GM19324 (cell line): Measurements from ENCODE around the gene JPT2.
A peak's percentile ranks its signal among the peaks of the same experiment; 100 is the strongest.
"Not testable (repeated sequence)": the region's sequence is repeated elsewhere in the genome, so short reads cannot be mapped to it uniquely, and the experiment has no call there.

Experiments
- ATAC-seq: cut with Tn5 transposase; IDR thresholded peaks from one replicate; pipeline ENCODE4 v1.9.1; 2021; ENCODE audit warnings: mild to moderate bottlenecking, moderate library complexity; ENCODE audit not compliant: unreplicated experiment, low FRiP score

Gene JPT2

DNA sequence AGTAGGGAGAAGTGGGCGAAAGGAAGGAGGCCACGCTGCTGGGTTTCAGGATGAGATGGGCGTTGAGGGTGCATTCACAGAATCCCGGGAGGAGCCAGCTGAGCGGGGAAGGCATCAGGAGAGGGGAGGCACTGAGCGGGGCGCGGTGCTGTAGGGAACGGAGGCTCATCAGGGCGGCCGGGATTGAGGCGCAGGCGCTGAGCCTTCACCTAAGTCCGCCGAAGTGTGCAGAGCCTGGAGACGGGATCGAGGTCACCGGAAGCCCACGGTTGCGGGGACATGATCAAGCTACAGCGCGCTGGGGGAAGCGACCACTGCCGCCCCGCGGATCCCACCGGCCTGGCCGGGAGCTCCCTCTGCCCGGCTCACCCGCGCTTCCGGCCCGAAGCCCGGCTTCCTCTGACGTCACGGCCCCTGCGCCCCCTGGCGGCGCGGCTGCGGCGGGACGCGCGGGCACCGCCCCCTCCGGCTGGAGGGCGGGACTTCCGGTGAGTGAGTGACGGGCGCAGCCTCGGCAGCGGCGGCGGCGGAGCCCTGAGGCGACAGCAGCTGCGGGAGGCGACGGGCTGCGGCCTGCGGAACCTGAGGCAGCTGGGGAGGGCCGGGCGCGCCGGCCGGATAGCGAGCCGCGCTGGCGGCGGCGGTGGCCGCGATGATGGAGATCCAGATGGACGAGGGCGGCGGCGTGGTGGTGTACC is 27.8 kb downstream of the JPT2 start, which contains the start of gene MAPK8IP3:
MAPK8IP3 (plus strand) TSS at position 508 of the 698 bp plus-strand sequence; CDS start at position 653, 145 bp downstream.
- peak; percentile 87 for ATAC-seq

DNA sequence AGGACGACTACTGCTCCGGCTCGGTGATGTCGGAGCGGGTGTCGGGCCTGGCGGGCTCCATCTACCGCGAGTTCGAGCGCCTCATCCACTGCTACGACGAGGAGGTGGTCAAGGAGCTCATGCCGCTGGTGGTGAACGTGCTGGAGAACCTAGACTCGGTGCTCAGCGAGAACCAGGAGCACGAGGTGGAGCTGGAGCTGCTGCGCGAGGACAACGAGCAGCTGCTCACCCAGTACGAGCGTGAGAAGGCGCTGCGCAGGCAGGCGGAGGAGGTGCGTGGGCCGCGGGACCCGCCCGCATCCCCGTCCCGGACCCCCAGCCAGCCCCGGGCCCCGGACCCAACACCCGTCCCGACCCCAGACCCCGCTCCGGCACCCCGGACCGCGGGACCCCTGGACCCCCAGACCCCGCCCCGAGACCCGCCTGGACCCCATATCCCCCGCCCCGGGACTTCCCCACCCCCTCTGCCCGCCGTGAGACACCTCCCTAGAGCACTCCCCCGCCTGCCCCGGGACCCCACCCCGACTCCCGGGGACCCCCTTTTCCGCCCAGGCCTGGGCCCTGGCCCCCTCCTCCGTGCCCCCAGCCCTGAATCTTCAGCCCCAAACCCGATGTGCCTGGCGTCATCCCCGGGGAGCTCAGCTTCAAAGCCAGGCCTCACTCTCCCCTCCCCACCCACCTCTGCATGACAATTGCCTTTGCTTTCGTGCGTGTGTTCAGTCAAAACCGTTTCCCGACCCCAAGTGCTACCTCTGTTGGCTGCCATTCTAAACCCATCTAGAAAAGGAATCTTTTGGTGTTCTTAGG is 28.5 kb downstream of the JPT2 start:
- peak; percentile 23 for ATAC-seq

DNA sequence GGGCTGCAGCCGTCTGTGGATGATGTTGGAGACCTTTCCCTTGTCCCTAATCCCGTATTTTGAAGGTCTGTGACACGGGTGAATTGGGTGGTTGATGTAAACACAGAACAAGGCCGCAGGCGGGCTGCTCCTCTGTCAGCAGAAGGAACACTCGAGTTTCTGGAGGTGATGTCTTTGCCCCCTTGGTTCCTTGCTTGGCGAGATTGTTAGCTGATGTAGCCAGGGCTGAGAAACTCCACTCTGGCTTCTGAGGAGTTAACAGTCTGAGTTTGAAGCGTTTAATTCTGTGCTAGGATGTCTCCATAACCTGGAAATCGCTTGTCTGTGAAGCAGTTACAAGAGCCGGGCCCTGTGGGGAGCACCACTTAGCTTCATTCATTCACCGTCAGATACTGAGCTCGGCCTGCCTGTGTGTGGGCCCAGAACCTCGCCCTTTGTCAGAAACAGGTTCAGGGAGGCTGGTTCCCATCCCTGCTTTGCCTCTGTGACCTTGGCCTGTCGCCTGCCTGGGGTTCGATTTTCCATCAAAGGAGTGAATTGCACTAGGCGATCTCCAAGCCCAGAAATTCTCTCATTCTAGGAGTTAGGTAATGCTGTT is 29.2 kb downstream of the JPT2 start:
- no peak for ATAC-seq

DNA sequence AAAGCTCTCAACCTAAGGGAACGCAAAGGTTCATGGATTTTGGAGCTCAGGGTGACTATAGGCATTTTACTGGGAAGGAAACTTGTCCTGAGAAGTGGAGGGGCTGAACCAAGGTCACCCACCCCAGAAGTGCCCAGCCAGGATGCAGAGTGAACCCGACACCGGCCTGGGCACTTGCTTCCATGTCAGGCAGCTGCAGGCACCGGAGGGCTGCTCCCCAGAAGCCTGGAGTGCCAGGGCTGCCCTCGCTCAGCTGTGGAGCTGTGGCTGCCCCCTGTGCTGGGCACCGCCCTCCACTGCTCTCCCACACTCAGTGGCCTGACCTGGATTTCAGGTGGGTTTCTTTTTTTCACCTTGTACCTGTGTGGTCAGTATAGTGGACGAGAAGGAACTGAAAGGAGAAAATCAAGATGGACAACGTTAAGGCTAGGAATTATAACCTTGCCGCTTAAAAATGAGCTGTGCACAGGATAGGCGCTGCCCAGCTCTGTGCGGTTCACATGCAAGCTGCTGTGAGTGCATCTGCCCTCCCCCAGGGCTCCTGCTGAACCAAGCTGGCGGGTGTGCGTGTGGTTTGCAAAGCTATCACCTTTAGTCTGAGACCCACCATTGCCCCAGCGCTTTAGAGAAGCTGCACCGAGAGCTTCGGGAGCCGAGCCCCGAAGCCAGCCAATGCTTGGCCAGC is 30.1 kb downstream of the JPT2 start:
- no peak for ATAC-seq

DNA sequence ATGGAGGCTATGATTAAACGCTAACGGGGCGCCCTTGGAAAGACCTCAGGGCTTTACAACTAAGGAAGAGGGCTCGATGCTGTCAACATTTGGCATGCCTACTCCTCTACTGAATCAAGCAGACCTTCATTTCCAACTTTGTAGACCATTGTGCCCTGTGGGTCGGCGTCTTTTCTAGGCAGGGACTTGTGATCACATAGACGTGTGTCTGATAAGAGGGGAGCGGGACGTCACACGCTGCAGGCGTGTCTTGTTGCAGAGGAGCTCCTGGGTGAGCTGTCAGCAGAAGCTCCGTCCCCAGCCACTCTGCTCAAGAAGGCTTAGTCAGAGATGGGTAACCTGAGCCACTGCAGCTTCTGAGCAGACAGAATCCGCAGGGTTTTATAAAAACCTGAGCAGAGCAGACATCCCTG is 30.7 kb downstream of the JPT2 start:
- no peak for ATAC-seq

DNA sequence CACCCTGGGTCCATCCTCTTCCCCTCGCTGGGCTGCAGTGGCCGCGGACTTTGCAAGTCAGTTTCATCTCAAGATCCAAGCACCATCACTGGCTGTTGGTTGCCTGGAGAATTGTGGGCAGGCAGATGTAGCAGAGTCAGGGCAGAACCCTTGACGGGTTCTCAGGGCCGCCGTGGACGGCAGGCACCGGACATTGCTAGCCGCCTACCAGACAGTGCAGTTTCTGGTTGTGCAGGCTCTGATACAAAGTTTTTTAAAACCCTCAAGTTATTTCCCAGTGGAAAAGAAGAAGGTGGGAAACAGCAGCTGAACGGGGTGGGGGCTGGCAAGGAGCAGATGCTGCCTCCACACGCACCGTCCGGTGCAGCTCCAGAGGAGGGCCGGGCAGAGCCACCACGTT is 31.3 kb downstream of the JPT2 start:
- no peak for ATAC-seq

DNA sequence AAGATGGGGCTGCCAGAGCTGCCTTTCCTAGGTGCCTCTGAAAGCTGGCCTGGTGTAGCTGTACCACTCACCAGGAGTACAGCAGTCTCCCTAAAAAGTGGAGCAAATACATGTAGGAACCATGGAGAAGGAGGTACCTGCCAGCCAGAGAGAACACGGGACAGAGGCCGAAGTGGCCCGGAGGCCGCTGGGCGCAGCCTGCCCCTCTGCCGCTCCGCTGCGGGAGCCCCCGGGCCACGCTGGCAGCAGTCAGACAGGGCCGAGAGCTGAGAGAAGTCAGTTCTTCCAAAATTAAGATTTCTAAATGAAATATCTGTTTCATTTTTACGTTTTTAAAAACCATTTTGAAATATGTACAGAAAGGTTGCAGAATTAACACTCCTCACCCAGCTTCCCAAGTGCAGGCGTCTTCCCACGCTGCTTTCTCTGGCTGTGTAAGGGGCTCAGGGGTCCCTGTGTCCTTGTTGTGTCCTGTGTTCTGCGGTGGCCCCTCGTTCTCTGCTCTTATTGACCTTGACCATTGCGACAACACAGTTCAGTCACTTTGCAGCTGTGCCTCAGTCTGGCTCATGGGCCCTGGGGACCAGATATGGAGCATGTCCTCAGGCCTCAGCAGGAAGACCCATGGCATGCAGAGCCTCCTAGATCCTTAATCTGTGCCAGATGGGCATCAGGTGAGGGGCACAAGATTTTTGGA is 32.9 kb downstream of the JPT2 start:
- ATAC-seq, result no peak

DNA sequence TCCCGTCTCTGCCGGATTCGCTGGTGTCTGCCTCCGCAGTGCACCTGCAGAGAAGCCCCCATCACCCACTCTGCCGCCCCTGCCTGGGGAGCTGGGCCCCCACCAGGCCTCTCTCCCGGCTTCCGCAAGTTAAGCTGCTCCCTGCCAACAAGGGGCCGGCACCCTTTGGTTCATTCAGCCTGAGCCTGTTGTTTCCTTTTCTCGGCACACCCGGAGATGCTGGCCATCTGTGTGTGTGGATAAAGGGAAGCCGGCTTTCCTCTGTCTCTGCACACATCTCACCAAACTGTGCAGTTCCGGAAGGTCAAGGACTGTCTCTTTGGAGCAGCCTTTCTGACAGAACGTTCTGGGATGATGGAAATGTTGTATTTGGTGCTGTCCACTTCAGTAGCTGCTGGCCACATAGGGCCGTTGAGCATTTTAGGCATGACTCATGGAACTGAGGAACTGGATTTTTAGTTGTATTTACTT is 34.7 kb downstream of the JPT2 start:
- no peak for ATAC-seq

DNA sequence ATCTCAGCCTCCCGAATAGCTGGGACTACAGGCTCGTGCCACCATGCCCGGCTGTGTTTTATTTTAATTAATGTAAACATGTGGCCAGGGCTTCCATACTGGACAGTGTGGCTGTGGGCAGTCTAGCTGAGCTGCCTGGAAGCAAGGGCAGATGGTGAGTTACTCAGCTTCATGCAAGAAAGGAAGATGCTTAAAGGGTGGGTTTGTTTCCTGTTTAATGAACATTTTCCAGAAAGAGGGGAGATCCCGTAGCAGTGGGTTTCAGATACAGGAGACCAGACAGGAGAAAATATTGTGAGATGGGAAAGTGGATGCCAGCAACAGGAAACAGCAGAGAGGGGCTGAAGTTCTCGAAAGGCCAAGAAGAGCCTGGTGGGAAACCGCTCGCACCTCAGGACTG is 35.3 kb downstream of the JPT2 start:
- no peak for ATAC-seq

DNA sequence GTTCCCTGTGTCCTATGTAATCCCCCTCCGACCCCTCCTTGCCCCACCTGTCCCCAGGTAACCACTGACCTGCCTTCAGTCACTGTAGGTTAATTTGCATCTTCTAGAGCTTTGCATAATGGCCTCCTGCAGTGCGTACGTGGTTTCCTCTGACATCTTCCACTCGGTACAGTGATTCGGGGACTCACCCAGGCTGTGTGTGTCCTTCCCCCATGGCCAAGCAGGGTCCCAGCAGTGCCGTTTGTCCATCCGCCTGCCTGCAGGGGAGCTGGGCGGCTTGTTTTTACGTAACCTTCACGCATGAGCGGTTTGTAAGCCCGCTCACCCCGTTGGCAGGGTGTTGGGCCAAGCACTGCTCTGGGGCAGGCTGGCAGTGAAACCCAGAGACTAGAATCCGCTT is 35.9 kb downstream of the JPT2 start:
- no peak for ATAC-seq

DNA sequence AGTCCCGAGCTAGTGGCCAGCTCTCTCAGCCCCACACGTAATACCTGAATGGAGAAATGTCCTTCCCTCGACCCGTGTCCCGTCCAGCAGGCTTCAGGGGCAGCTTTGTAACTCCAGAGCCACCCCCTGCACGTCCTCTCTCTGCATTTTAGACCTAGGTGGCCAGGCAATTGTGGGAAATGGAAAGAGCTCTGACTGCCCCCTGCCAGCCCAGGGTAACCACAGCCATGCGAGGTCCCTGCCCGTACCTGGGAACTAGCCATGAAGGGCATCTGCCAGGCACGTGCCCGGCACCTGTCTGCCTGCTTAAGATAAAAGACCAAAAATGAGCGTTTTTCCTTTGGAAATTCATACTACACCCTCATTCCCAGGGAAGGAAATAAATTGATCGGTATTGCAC is 37.1 kb downstream of the JPT2 start:
- no peak for ATAC-seq

DNA sequence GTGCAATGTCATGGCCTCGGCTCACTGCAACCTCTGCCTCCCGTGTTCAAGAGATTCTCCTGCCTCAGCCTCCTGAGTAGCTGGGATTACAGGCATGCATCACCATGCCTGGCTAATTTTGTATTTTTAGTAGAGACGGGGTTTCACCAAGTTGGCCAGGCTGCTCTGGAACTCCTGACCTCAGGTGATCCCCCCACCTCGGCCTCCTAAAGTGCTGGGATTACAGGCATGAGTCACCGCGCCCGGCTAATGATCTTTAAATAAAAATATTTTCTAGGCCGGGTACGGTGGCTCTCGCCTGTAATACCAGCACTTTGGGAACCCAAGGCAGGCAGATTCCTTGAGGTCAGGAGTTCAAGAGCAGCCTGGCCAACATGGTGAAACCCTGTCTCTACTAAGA is 40.2 kb downstream of the JPT2 start:
- not testable (repeated sequence) for ATAC-seq

DNA sequence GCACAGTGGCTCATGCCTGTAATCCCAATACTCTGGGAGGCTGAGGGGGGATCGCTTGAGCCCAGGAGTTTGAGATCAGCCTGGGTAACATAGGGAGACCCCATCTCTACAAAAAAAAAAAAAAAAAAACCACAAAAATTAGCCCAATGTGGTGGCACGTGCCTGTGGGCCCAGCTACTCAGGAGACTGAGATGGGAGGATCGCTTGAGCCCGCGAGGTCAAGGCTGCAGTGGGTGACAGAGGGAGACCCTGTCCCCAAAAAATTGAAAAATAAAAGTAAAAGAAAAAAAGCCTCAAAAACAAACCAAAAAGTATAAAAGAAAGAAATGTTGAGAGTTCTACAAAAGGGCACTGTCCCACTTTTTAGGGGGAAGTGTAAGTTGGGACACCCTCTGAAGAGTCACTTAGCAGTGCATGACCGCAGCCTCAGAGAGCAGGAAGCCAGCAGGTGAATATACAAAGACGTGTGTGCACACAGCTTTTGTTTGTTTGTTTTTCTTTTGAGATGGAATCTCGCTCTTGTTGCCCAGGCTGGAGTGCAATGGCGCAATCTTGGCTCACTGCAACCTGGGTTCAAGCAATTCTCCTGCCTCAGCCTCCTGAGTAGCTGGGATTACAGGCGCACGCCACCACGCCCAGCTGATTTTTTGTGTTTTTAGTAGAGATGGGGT is 41.6 kb downstream of the JPT2 start:
- not testable (repeated sequence) for ATAC-seq

DNA sequence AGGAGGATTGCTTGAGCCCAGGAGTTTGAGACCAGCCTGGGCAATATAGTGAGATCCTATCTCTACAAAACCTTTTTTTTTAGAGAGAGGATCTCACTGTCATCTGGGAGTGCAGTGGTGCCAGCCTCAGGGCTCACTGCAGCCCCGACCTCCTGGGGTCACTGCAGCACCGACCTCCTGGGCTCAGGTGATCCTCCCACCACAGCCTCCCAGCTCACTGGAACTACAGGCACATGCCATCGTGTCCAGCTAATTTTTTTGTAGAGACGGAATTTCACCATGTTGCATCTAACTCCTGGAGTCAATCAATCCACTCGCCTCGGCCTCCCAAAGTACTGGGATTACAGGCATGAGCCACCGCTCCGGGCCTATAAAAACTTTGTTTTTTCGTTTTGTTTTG is 43.3 kb downstream of the JPT2 start:
- ATAC-seq, result no peak

DNA sequence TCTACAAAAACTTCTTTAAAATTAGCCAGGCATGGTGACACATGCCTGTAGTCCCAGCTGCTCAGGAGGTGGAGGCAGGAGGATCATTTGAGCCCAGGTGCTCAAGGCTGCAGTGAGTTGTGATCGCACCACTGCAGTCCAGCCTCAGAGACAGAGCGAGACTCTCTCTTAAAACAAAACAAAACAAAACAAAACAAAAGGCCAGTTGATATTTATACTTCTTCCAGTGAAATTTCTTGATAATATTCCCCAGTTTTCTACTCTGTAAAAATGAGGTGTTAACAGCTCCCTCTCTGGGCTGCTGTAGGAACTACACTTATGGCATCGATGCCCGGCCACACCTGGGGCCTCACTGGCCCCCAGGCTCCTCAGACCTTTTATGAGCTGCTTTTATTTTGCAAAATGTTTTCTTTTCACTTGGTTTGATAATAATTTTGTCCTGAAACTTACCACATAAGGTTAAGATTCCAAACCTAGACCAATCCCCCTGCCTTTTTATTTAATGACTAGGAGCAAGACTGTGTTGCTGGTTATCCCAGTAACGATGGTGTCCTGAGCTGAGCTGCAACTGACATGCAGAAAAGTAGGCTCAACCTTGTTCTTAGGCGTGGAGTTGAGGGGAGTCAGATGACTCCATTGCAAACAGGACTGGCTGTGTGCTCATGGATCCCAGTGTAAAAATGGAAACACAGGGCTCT is 45.5 kb downstream of the JPT2 start:
- ATAC-seq, result no peak

DNA sequence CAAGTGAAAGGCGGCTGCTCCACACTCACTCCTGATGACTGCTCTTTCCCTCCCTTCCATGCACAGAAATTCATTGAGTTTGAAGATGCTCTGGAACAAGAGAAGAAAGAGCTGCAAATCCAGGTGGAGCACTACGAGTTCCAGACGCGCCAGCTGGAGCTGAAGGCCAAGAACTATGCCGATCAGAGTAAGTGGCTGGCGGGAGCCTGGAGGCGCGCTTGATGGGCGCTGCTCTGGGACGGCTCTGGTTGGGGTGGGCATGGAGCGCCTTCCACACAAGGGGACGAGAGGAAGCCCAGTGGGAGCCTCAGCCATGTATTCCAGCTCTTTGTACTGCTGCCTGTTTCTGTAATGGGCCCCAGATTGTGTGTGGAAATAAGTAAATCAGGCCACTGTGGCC is 46.4 kb downstream of the JPT2 start:
- no peak for ATAC-seq

DNA sequence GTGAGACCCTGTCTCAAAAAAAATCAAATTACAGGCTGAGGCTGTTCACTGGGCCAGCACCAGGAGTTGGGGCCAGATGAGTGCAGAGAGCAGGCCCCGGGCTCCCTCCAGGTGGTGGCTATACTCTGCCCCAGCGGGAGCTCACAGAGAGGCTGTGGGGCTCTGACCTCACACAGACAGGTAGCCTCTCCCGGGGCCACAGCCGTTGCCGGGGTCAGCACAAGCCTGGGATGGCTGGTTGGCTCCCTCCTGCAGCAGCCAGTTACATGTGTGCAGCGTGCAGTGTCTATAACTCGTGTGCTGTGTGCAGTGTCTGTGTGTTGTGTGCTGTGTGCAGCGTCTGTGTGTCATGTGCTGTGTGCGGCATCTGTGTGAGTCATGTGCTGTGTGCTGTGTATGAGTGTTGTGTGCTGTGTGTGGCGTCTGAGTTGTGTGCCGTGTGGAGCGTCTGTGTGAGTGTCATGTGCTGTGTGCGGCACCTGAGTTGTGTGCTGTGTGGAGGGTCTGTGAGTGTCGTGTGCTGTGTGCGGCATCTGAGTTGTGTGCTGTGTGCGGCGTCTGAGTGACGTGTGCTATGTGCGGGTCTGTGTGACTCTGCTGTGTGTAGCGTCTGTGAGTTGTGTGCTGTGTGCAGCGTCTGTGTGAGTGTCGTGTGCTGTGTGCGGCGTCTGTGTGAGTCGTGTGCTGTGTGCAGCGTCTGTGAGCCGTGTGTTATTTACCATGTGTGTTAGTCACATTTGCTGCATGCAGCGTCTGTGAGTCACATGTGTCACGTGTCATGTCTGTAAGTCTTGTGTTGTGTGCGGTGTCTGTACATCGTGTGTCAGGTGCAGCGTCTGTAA is 48.8 kb downstream of the JPT2 start:
- ATAC-seq, result no peak
